ENCODE measurements around the gene AKAP13. TPM values are rescaled to one million over a fixed set of nuclear protein-coding genes. Genes with fewer than 3 reads are reported as not detected.

Gene AKAP13
- total and polyA plus RNA-seq, 2 of the 8 experiments (the other 6 are each of a cell fraction or from before 2014, with no cell fraction given) = 14.0 to 46.2 TPM

DNA sequence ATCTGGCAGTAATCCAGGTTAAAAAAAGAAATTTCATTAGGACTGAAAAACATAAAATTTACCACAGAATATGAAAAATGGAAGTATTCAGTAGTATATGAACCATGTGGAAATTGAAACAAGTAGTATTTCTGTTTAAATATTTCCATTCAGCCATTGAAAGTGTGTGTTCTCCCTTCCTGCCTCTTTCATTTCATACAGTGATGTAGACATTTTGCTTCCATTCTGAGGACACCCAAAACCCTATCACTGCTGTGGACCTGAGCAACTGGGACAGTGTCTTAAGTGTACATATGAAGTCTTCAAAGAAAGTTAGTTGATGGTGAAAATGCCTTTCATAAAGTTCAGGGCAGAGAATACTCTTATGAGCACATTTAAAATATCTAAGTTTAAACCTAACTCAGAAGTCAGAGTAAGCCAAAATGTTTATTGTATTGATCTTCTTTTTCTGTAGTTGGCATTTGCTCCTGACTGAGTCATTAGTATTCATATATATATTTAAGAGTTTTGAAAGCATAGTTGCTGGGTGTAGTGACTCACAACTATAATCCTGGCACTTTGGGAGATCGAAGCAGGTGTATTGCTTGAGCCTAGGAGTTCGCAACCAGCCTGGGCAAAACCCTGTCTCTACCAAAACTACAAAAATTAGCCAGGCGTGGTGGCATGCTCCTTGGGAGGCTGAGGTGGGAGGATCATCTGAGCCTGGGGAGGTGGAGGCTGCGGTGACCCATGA, 215.6 kb downstream of the AKAP13 start:
- no peak overlapping the region for H3K23ac ChIP-seq (ENCODE audit: insufficient read length)
- no peak for FAIRE-seq
- no peaks in the 10 kb centered on the region for H3K27me3 ChIP-seq (replicated peaks in 1 of 4; ENCODE audit: control insufficient read depth in 3 of 4, extremely low read depth in 1 of 4, insufficient read depth in 3 of 4, low read length in 3 of 4)
- H3K56ac ChIP-seq (replicated peaks; ENCODE audit: insufficient read length, low read depth, low read length) = no peak overlapping the region
- no peak for DNase-seq (ENCODE audit: low read depth in 1 of 2, low spot score in 2 of 2)
- H2AFZ ChIP-seq (ENCODE audit: low read length) = no peak overlapping the region
- no peaks in the 10 kb centered on the region; a peak in 1 of 8 replicates for H3K36me3 ChIP-seq (ENCODE audit: control insufficient read depth in 2 of 4, insufficient read depth in 4 of 4, low read length in 3 of 4)
- H3K4me1 ChIP-seq (replicated peaks in 1 of 4; ENCODE audit: control insufficient read depth in 3 of 4, insufficient read depth in 4 of 4, low read length in 3 of 4) = peaks cover 0 to 5% (median 0%) of the 10 kb centered on the region in 4 experiments; a peak in 1 of 7 replicates
- no peaks in the 10 kb centered on the region for H3K23me2 ChIP-seq (ENCODE audit: low read depth, low read length)
- H3K79me1 ChIP-seq (ENCODE audit: low read depth, low read length) = no peaks in the 10 kb centered on the region
- ChIA-PET POLR2A (ENCODE audit: partially characterized antibody) (no interaction called here), CTCF (ENCODE audit: partially characterized antibody) (interaction anchor here (0.8 kb wide), 1 partner anchor 233 kb away, joined by 3 read pairs; no protein-coding TSS in a partner anchor)
- no peak overlapping the region for H3K27ac ChIP-seq (ENCODE audit: low read depth, low read length)
- no peak for TF ChIP-seq SIN3A (conservative IDR thresholded peaks at IDR 0.05 in 1 of 2, IDR thresholded peaks at IDR 0.05 in 1 of 2; ENCODE audit: low read depth in 1 of 2, low read length in 2 of 2)
- no peak for TF ChIP-seq TCF12 (IDR thresholded peaks at IDR 0.05; ENCODE audit: low read depth, low read length)
- TF ChIP-seq RBBP5 (IDR thresholded peaks at IDR 0.05; ENCODE audit: borderline replicate concordance, low read depth, low read length) = no peak
- no peak for TF ChIP-seq BACH1 (IDR thresholded peaks at IDR 0.05; ENCODE audit: low read length)
- TF ChIP-seq POLR2AphosphoS5 (IDR thresholded peaks at IDR 0.05; ENCODE audit: low read depth, low read length) = no peak
- no peak for TF ChIP-seq KDM4A (IDR thresholded peaks at IDR 0.05; ENCODE audit: low read depth, low read length, severe bottlenecking)
- TF ChIP-seq TAF1 (IDR thresholded peaks at IDR 0.05; ENCODE audit: low read depth, low read length) = no peak
- no peak for TF ChIP-seq JUND (IDR thresholded peaks at IDR 0.05; ENCODE audit: low read length)
- TF ChIP-seq FOSL1 (IDR thresholded peaks at IDR 0.05; ENCODE audit: insufficient read depth, low read depth, low read length) = no peak
- TF ChIP-seq KDM1A (IDR thresholded peaks at IDR 0.05; ENCODE audit: borderline replicate concordance, low read length) = no peak
- TF ChIP-seq CREB1 (IDR thresholded peaks at IDR 0.05) = no peak
- no peak for TF ChIP-seq SRF (IDR thresholded peaks at IDR 0.05; ENCODE audit: low read depth, low read length)
- H2BK12ac ChIP-seq (ENCODE audit: low read depth, low read length) = no peak overlapping the region
- WGBS, 2 experiments (ENCODE audit: extremely low coverage in 1 of 2, insufficient coverage in 1 of 2, insufficient read length in 1 of 2, insufficient replicate concordance in 2 of 2, low coverage in 1 of 2, low lambda C conversion rate in 2 of 2, missing lambda C conversion rate in 1 of 2) = 86% methylated on average over 4 of the region's 4 CpGs; no CpG with 5 or more reads in 1 of the 2 experiments
- H3K18ac ChIP-seq (ENCODE audit: extremely low read depth, low read length) = no peak overlapping the region
- H2BK120ac ChIP-seq (replicated peaks; ENCODE audit: low read depth, low read length) = no peak overlapping the region
- H3K79me2 ChIP-seq (ENCODE audit: control insufficient read depth in 1 of 2, insufficient read depth in 2 of 2, low read length in 2 of 2) = no peaks in the 10 kb centered on the region
- no peak overlapping the region for H2AK5ac ChIP-seq (ENCODE audit: low read depth, low read length)
- no peak overlapping the region for H2BK5ac ChIP-seq (ENCODE audit: low read depth, low read length)
- no peak overlapping the region for H3K14ac ChIP-seq (ENCODE audit: insufficient read length)
- H4K20me1 ChIP-seq (replicated peaks in 1 of 2; ENCODE audit: control insufficient read depth in 1 of 2, insufficient read depth in 2 of 2, low read length in 2 of 2) = no peaks in the 10 kb centered on the region
- no peak overlapping the region for H3K4ac ChIP-seq (replicated peaks; ENCODE audit: insufficient read length, low read depth, low read length)
- H4K8ac ChIP-seq (ENCODE audit: extremely low read depth, insufficient read depth, low read length) = no peak overlapping the region
- H2BK15ac ChIP-seq (ENCODE audit: low read length) = no peak overlapping the region
- no peak overlapping the region for H3K9ac ChIP-seq (replicated peaks in 1 of 4; ENCODE audit: extremely low read depth in 1 of 4, low read depth in 3 of 4, low read length in 3 of 4)
- H3K9me3 ChIP-seq (ENCODE audit: insufficient read depth in 2 of 2, low read depth in 1 of 2, low read length in 1 of 2) = no peaks in the 10 kb centered on the region; a peak in 1 of 4 replicates
- no peak overlapping the region for H4K91ac ChIP-seq (replicated peaks; ENCODE audit: insufficient read length, low read length)
- H4K5ac ChIP-seq (ENCODE audit: insufficient read length, low read depth, low read length) = no peak overlapping the region
- H3K4me2 ChIP-seq (ENCODE audit: insufficient read depth in 1 of 2, low read depth in 2 of 2, low read length in 2 of 2) = no peak overlapping the region
- no peak overlapping the region for H3K4me3 ChIP-seq (ENCODE audit: extremely low read depth in 1 of 4, insufficient read depth in 2 of 4, low read depth in 3 of 4, low read length in 4 of 4)
- no peak overlapping the region for H2BK20ac ChIP-seq (ENCODE audit: low read length)

Measured in H1 (cell line).